Neural cell (in vitro differentiated cells): ENCODE data around the gene GIPC1. TPM values are rescaled to one million over a fixed set of nuclear protein-coding genes. Genes with fewer than 3 reads are reported as not detected.

Source experiments
- H2AFZ ChIP-seq: fragments of 200-600, 300-800 bp; sonication (generic), shearing (Covaris generic); 2 replicates; pipeline ENCODE4 v1.6.0; 2014; ENCODE audit warnings: low read depth, mild to moderate bottlenecking, antibody characterized with exemption, low read length, moderate library complexity
- H3F3A ChIP-seq: fragments of 200-600 bp; shearing (Covaris generic); 2 replicates; pipeline ENCODE4 v1.6.1; 2016; ENCODE audit warnings: mild to moderate bottlenecking, moderate library complexity, mixed read lengths, antibody characterized with exemption, low read length; ENCODE audit not compliant: insufficient read depth, poor library complexity, severe bottlenecking
- H3K27ac ChIP-seq: fragments of 200-600, 300-800 bp; sonication (generic), shearing (Covaris generic); 2 replicates; pipeline ENCODE4 v1.5.1; 2014; ENCODE audit warnings: mild to moderate bottlenecking, low read length, moderate library complexity
- H3K27me3 ChIP-seq: fragments of 300-800, 200-600 bp; sonication (generic), shearing (Covaris generic); 2 replicates; pipeline ENCODE4 v1.6.0; 2014; ENCODE audit warnings: mild to moderate bottlenecking, low read depth, low read length, moderate library complexity; ENCODE audit not compliant: insufficient read depth
- H3K36me3 ChIP-seq: fragments of 300-800, 200-600 bp; sonication (generic), shearing (Covaris generic); 2 replicates; pipeline ENCODE4 v1.5.1; 2014; ENCODE audit warnings: mild to moderate bottlenecking, antibody characterized with exemption, low read length, moderate library complexity; ENCODE audit not compliant: insufficient read depth
- H3K4me2 ChIP-seq: fragments of 300-800, 200-600 bp; sonication (generic), shearing (Covaris generic); 2 replicates; pipeline ENCODE4 v1.6.0; 2014; ENCODE audit warnings: mild to moderate bottlenecking, low read length
- H3K4me3 ChIP-seq: fragments of 300-800, 200-600 bp; sonication (generic), shearing (Covaris generic); 2 replicates; pipeline ENCODE4 v1.5.1; 2014; ENCODE audit warnings: mild to moderate bottlenecking, low read length, moderate library complexity
- H3K79me2 ChIP-seq: fragments of 200-600 bp; shearing (Covaris generic); replicated peaks from 2 replicates; pipeline ENCODE4 v1.6.0; 2014; ENCODE audit warnings: mild to moderate bottlenecking, low read length, moderate library complexity; ENCODE audit not compliant: insufficient read depth
- H3K9ac ChIP-seq: fragments of 300-800, 200-600 bp; sonication (generic), shearing (Covaris generic); 2 replicates; pipeline ENCODE4 v1.6.1; 2016; ENCODE audit warnings: mild to moderate bottlenecking, low read length, mixed read lengths
- H3K9me2 ChIP-seq: fragments of 200-600 bp; shearing (Covaris generic); 2 replicates; pipeline ENCODE4 v1.6.1; 2016; ENCODE audit warnings: mild to moderate bottlenecking, low read length, mixed read lengths; ENCODE audit not compliant: insufficient read depth
- H3K9me3 ChIP-seq: fragments of 200-600, 300-800 bp; sonication (generic), shearing (Covaris generic); 2 replicates; pipeline ENCODE4 v1.6.1; 2016; ENCODE audit warnings: mild to moderate bottlenecking, mixed run types, low read length, moderate library complexity, mixed read lengths
- H4K20me1 ChIP-seq: fragments of 200-600 bp; shearing (Covaris generic); 2 replicates; pipeline ENCODE4 v1.6.1; 2016; ENCODE audit warnings: mild to moderate bottlenecking, mixed run types; ENCODE audit not compliant: insufficient read depth
- CTCF ChIP-seq: fragments of 450-650 bp; IDR thresholded peaks from 2 replicates; pipeline ENCODE4 v1.5.1; 2014; ENCODE audit warnings: antibody characterized with exemption, mild to moderate bottlenecking, moderate library complexity; ENCODE audit not compliant: poor library complexity, severe bottlenecking
- EP300 ChIP-seq: fragments of 450-650 bp; conservative IDR thresholded peaks from 2 replicates; pipeline ENCODE4 v1.6.1; 2014; ENCODE audit warnings: antibody characterized with exemption, mild to moderate bottlenecking, moderate library complexity; ENCODE audit not compliant: poor library complexity, severe bottlenecking
- EZH2 ChIP-seq: fragments of 200-600, 300-800 bp; shearing (Covaris generic), sonication (generic); IDR thresholded peaks from 2 replicates; pipeline ENCODE4 v1.6.1; 2014; ENCODE audit warnings: antibody characterized with exemption, low read length, borderline replicate concordance, mild to moderate bottlenecking; ENCODE audit not compliant: insufficient read depth, poor library complexity, severe bottlenecking
- MXI1 ChIP-seq: fragments of 450-650 bp; conservative IDR thresholded peaks from 2 replicates; pipeline ENCODE4 v1.6.1; 2014; ENCODE audit warnings: antibody characterized with exemption, mild to moderate bottlenecking; ENCODE audit not compliant: poor library complexity, severe bottlenecking
- POLR2AphosphoS5 ChIP-seq: IDR thresholded peaks from 2 replicates; pipeline ENCODE4 v1.6.1; 2012
- RAD21 ChIP-seq: fragments of 450-650 bp; conservative IDR thresholded peaks from 2 replicates; pipeline ENCODE4 v1.6.1; 2014; ENCODE audit warnings: antibody characterized with exemption, mild to moderate bottlenecking, moderate library complexity
- REST ChIP-seq: IDR thresholded peaks from 2 replicates; pipeline ENCODE4 v1.6.1; 2012; ENCODE audit warnings: borderline replicate concordance
- SMC3 ChIP-seq: fragments of 450-650 bp; conservative IDR thresholded peaks from 2 replicates; pipeline ENCODE4 v1.6.1; 2014; ENCODE audit warnings: antibody characterized with exemption, mild to moderate bottlenecking, moderate library complexity; ENCODE audit not compliant: poor library complexity
- TAF1 ChIP-seq: IDR thresholded peaks from 2 replicates; pipeline ENCODE4 v1.6.1; 2012; ENCODE audit warnings: low read depth
- polyA plus RNA-seq: library from polyadenylated mRNA; depleted of rRNA; stranded (reverse); fragments of >200 nt; gene quantifications from 2 replicates; pipeline ENCODE4 v1.2.3, GENCODE V29; 2014

Gene GIPC1
- polyA plus RNA-seq, 1 donor from 2014 or later = 128 TPM

- H2AFZ ChIP-seq = no peak overlapping the region
- H3K9ac ChIP-seq = no peak overlapping the region
- TF ChIP-seq MXI1 (peak; percentile 36), TAF1 (no peak), POLR2AphosphoS5 (no peak), CTCF (peak; percentile 88), EP300 (no peak), RAD21 (peak; percentile 60), REST (no peak), EZH2 (no peak), SMC3 (peak; percentile 75)
- H3K4me2 ChIP-seq = no peak overlapping the region
- no peaks in the 10 kb centered on the region for H3K27me3 ChIP-seq
- H3K9me2 ChIP-seq = no peaks in the 10 kb centered on the region
- no peaks in the 10 kb centered on the region for H3K9me3 ChIP-seq
- no peaks in the 10 kb centered on the region for H3K79me2 ChIP-seq
- no peak overlapping the region for H3K4me3 ChIP-seq
- no peaks in the 10 kb centered on the region for H3K36me3 ChIP-seq
- no peaks in the 10 kb centered on the region for H4K20me1 ChIP-seq
- H3K27ac ChIP-seq = no peak overlapping the region
- H3F3A ChIP-seq = no peaks in the 10 kb centered on the region
Observed at GRCh38 chr19:14472202-14472938, 23.6 kb downstream of the GIPC1 start.

GRCh38 chr19:14471436-14472187 is 24.3 kb downstream of the GIPC1 start:
- no peak overlapping the region for H2AFZ ChIP-seq
- no peaks in the 10 kb centered on the region for H3K79me2 ChIP-seq
- H3K4me3 ChIP-seq = no peak overlapping the region
- H4K20me1 ChIP-seq = no peaks in the 10 kb centered on the region
- H3F3A ChIP-seq = no peaks in the 10 kb centered on the region
- TF ChIP-seq REST (no peak), POLR2AphosphoS5 (no peak), CTCF (no peak), MXI1 (no peak), SMC3 (no peak), TAF1 (no peak), EP300 (no peak), EZH2 (no peak), RAD21 (no peak)
- no peaks in the 10 kb centered on the region for H3K27me3 ChIP-seq
- no peaks in the 10 kb centered on the region for H3K9me2 ChIP-seq
- H3K9ac ChIP-seq = no peak overlapping the region
- H3K27ac ChIP-seq = no peak overlapping the region
- no peak overlapping the region for H3K4me2 ChIP-seq
- no peaks in the 10 kb centered on the region for H3K9me3 ChIP-seq
- H3K36me3 ChIP-seq = no peaks in the 10 kb centered on the region
